Erythroblast (primary cell): Measurements from ENCODE around the gene DHX58.
A peak's percentile ranks its signal among the peaks of the same experiment; 100 is the strongest.

Experiments used
- DNase-seq, 2 experiments: peaks; one replicate each; lab custom pipeline; 2025; lab: John Stamatoyannopoulos, UW
- GATA1 ChIP-seq: IDR thresholded peaks from 2 replicates; pipeline ENCODE4 v1.6.1; 2011; ENCODE audit warnings: low read depth, mild to moderate bottlenecking, control low read depth, low read length, moderate library complexity
- POLR2A ChIP-seq: IDR thresholded peaks from 2 replicates; pipeline ENCODE4 v1.6.1; 2011; ENCODE audit warnings: mild to moderate bottlenecking, low read length

Gene DHX58

DNA sequence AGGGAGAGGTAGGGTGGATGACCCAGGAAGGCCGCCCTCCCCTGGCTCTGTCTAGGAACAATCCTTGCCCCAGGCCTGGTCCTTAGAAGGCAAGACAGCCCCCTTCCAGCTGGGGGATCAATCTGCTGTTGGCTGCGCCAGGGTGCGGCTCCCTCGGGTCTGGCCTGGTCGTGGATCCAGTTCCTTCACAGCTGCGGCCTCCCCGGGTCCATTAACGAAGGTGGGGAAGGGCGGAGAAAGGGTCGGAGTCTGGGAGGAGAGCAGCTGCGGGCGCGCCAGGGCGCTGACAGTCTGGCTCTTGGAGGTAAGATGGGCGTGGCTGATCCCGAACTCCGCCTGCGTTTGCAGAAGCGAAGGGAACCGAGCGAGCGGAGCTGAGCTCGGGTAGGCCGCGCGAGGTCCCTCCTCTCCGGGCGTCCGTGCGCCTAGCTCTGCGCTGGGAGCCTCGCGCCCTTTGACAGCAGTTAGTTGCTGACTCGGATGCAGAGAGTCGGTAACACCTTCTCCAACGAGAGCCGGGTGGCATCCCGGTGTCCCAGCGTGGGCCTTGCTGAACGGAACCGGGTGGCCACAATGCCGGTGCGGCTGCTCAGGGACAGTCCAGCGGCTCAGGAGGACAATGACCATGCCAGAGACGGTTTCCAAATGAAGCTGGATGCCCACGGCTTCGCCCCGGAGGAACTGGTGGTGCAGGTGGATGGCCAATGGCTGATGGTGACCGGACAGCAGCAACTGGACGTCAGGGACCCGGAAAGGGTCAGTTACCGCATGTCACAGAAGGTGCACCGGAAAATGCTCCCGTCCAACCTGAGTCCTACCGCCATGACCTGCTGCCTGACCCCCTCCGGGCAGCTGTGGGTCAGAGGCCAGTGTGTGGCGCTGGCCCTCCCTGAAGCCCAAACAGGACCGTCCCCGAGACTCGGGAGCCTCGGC lies 10.1 kb upstream of the DHX58 start, which contains the start of gene HSPB9:
TSS of gene HSPB9 (plus strand) at position 434 of the 933 bp plus-strand sequence. CDS start at position 481, 47 bp downstream.
- no peak for DNase-seq
- TF ChIP-seq GATA1: no peak
- TF ChIP-seq POLR2A: no peak

DNA sequence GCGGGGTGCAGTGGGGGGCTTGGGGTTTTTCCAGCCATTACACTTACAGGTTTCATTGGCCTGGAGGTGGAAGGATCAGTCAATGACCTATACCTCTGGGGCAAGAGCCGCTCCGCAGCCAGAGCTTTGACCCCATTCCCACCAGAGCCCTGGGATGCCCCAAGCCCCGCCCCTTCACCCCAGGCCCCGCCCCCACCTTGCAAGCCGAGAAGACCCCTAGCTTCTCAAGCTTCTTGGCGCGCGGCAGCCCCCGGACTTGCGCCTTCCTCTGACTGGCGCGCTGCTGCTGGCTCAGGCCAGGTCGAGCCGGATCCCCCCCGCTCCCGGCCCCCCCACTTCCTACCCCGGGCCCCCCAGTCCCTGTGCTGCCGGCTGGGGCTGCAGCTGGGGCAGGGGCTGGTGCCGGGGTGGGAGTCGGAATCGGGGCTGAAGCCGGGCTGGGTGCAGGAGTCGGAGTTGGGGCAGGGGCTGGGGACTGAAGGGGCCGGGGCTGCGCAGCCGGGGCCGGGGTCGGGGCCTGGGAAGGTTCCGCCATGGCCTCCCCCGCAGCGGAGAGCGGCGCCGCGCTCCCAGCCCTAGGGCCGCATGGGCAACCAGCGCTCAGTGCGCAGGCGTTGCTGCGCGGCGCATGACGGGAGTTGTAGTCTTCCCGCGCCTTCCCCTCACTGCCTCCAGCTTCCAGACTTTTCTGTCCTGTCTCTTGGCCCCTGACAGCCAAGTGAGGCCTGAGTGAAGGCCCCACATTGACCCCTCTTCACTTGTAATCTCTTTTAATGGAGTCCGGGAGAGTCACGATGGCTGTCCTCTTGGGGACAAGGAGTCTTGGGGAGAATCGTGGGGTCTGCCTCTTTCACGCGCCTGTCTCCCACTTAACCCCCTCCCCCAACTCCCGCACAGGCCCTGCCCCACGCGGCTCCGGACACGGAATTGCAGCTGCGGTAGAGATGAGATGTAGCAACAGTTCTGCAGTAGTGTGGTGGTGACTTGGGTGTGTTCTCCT lies 8.6 kb upstream of the DHX58 start, which contains the start of gene KAT2A:
TSS of gene KAT2A (minus strand) at position 598 of the 1,000 bp plus-strand sequence. CDS start at position 535, 63 bp downstream.
- peak; percentile 83 to 88 for DNase-seq
- TF ChIP-seq GATA1 (no peak), POLR2A (peak; percentile 42)

DNA sequence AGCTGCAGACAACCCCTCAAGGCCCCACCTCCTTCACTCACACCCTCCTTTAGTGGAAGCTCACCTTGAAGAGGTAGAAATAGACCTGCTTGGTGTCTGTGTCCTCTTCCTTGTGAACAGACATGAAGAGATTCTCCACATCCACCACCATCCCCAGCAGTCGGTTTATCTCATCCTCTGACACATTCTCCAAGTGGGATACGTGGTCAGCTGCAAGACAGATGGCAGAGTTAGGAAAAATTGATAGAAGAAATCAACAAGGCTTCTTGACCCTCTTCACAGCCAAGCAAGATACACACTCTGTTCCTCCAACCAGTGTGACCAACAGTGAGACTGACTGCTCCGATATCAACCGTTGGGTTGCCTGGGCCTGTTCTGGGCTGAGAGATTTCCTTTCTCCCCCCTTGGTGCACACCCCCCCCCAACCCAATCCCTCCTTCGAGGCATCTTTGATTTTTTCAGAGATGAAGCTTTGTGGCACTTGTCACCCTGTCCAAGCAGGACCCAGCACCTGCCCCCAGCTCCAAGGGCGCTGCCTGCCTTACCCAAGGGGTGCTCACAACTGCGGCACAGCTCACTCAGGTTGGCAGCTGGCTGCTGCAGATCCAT lies 7.8 kb upstream of the DHX58 start:
- peak; percentile 29 to 55 for DNase-seq
- no peak for TF ChIP-seq POLR2A
- no peak for TF ChIP-seq GATA1

DNA sequence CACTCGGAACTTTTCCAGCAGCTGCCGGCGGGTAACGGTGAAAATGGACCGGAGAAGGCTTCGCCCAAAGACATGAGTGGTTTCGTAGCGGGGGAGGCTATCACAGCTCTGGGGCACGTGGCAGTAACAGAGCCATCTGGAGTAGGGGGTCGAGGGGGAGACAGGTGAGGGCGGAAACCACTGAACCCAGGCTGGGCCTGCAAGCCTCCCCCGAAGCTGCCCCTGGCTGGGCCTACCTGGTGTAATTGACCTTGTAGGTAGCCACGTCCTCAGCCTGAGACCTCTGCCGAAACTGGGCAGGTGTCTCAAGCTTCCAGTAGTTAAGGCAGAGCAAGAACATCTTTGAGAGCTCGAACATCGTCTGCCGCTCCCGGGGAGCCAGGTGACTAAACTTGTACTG lies 6.8 kb upstream of the DHX58 start:
- no peak for DNase-seq
- TF ChIP-seq POLR2A (no peak), GATA1 (no peak)

DNA sequence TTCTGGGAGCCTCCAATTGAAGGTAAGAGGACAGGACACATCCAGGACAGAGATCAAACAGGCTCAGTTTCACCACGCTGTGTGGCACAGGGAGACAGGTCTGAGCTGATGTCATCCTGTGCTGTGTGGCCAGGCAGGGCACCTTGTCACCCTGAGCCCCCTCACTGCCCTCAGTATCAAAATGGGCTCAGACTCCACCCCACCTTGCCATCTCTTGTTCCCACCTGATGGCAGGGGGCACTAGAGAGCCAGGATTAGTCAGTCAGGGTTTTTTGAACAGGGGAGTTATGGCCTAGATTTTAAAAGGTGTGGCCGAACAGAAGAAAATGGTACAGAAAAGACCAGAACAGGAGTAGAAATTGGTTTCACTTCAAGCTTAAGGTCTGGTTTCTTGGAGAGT lies 6.0 kb upstream of the DHX58 start:
- peak; percentile 31 to 54 for DNase-seq
- TF ChIP-seq POLR2A (no peak), GATA1 (no peak)

DNA sequence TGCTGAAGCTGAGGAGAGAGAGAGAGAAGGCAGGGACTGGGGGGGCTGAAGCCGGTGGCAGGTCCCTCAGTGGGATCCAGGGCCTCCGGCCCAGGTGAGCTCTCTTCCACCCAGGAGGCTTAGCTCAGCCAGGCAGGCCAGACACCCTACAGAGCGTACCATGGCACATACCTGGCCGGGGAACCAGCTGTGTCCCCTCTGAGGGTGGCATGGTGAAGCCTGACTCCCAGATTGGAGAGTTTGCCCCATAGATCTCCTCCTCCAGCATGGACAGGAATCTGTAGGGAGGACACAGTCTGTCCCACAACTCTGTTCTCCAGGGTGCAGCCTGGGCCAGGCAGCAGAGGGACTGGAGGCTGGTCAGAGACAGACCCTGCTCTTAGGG lies 5.6 kb upstream of the DHX58 start:
- no peak for TF ChIP-seq POLR2A
- TF ChIP-seq GATA1: no peak
- no peak for DNase-seq

DNA sequence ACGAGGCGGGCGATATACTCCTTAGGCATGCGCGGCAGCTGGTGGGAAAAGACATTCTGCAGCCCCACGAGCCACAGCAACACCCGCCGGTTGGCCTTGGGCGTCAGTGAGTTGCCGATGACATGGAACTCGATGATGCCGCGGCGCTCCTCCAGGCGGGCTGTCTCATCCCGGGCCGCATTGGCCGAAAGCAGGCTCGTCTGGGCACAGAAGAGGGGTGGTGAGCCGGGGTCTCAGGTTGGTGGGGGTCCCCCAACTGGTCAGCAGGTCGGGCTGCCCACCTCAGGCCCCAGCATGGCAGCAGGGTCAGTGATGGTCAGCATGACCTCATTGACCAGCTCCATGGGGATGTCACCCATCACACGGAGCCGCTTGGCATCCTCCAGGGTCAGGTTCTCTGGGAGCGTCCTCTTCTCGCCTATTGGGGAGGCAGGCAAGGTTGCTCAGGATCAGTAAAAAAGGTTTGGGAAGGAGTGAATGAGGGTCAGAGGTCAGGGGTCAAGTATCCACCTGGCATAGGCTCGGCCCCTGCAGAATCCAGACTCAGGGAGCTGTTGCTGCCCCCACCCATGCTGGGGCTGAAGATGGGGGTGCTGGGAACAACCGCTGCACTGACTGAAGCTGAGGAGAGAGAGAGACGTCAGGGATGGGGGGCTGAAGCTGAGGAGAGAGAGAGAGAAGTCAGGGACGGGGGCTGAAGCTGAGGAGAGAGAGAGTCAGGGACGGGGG lies 5.0 kb upstream of the DHX58 start:
- TF ChIP-seq GATA1 (no peak), POLR2A (no peak)
- DNase-seq: no peak

DNA sequence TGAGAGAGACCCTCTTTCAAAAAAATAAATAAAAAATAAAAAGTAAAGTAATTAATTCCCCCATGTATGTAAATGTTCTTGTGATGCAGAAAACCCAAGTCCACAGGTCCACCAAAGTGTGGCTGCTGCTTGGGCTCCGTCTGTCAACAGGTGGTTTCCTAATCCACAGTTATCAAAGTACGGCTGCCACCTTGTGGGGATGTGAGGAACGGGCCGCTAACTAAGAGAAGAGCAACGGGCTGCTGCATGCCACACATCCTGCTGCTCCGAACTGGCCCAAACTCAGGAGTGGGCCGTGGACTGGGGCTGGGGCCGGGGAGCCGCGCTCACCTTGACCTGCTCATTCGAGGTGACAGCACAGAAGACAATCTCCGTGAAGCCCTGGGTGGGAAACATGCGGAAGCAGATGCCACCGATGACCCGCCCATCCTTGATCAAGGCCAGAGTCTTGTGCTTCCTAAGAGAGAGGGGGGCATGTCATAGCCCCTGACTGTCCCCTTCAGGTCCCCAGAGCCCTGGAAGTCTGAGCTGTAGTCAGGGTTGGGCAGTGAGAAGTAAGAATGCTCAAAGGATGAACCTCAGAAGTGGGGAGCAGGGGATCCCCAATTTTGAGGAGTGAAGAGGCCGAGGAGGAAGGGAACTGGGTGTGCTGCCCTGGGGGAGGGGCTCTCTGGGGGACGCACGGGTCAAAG lies 4.3 kb upstream of the DHX58 start:
- DNase-seq: peak; percentile 76 to 87
- no peak for TF ChIP-seq POLR2A
- no peak for TF ChIP-seq GATA1

DNA sequence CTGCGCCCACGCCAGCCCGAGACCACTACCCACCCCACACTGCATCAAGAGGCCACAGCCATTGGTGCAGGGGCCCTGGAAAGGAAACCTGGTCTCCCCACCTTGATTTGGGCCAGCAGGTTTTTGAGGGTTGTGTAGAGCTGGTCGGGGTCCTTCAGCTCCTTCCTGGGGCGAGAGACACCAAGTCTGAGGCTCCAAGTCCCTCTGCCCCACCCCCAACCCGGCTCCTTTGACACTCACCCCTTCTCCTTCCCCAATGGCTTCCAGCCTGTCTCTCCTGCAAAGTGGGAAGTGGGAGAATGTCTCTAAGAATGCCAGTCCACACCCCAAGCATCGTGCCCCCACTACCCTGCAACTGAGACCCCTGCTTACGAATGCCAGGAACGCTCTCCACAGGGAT lies 1.6 kb upstream of the DHX58 start:
- no peak for DNase-seq
- TF ChIP-seq GATA1 (no peak), POLR2A (no peak)

DNA sequence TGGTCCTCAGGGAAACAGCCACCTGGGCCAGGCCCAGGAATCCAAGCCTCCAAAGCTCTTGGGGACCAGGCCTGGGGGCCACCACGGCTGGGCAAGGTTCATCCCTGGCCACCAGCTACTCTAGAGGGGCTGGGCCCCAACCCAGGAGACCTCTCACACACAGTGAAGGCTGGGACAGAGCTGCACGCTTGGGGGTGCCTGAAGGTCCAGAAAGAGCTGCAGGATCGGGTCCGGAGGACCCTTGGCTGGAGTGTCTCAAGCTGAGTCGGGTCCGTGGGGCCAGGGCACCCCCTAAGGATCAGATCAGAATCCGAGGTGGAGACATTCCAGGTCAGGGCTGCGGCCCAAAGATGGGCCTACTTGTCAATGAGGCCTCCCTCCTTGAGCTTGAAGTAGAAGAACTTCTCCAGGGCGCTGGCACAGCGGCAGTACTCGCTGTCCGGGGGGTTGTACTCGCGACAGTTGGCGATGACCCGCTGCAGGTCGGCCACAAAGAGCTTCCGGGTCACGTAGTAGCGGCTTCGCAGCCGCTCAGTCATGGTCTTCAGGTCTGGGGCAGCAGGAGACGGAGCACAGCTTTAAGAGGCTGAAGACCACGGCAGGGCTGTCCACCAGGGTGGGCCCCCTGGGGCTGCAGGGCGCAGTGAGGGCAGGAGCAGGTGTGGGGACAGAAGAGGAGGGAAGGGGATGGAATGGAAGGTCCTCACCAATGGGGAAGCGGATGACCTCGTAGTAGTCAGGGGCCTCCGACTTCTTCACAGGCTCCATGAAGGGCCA lies 967 bp upstream of the DHX58 start:
- DNase-seq: no peak
- TF ChIP-seq GATA1: no peak
- no peak for TF ChIP-seq POLR2A

DNA sequence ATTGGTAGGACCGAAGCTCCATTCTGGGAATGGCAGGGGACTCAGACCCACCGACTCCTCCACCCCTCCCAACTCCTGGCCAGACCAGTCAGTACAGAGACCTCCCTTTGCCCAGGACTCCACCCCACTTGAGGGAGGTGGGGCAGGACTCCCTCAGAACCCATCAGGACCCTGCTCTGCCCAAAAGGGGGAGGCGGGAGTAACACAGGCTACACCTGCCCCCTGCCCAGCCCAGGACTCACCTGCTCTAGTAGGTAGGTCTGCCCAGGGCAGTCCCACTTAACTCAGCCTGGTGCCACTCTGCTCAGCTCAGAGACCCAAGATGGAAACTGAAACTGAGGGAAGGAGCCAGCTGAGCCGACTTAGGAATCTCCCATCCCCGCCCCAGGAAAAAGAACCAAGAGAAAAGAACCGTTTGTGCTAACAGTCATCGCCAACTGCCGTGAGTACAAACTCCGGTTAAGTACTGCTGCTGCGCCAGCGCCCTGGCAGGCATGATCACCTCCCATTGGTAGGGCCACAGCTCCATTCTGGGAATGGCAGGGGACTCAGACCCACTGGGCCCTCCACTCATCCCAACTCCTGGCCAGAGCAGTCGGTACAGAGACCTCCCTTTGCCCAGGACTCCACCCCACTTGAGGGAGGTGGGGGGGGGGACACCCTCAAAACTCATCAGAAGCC lies 503 bp downstream of the DHX58 start:
- peak in 1 of 2 experiments; percentile 51 for DNase-seq
- TF ChIP-seq POLR2A (no peak), GATA1 (no peak)
